Tibial artery (tissue), 4 donors: ENCODE data around the gene PRR3.

Experiments used
- DNase-seq, 2 donors: peaks; one replicate each; pipeline ENCODE4 v3.0.0-alpha.2; 2019
- H3K27ac ChIP-seq, 2 donors: fragments of 200-600 bp; sonication (generic) in 1 of 2; 1 replicate in 1 of 2; 2 replicates in 1 of 2; pipeline ENCODE4 v1.5.1; 2018 to 2019; ENCODE audit warnings: mild to moderate bottlenecking in 1 of 2
- H3K27me3 ChIP-seq, 2 donors: fragments of 200-600 bp; sonication (generic) in 1 of 2; one replicate each; pipeline versions ENCODE4 v1.5.1 to v1.6.0; 2016 to 2019
- H3K36me3 ChIP-seq, 3 donors: fragments of 200-600 bp; sonication (generic) in 2 of 3; one replicate each; pipeline ENCODE4 v1.5.1; 2016 to 2019; ENCODE audit warnings: mild to moderate bottlenecking in 2 of 3
- H3K4me1 ChIP-seq, 4 donors: fragments of 200-600 bp; sonication (generic) in 2 of 4; 1 replicate in 3 of 4; 2 replicates in 1 of 4; pipeline ENCODE4 v1.5.1; 2016 to 2019
- H3K4me3 ChIP-seq, 2 donors: fragments of 200-600 bp; sonication (generic) in 1 of 2; 1 replicate in 1 of 2; 2 replicates in 1 of 2; pipeline ENCODE4 v1.5.1; 2018 to 2019; ENCODE audit warnings: mild to moderate bottlenecking in 2 of 2
- H3K9me3 ChIP-seq, 3 donors: fragments of 200-600 bp; sonication (generic) in 1 of 3; one replicate each; pipeline ENCODE4 v1.5.1; 2016 to 2019
- intact Hi-C: fragments of 100-400 bp; cut with DNase I; formaldehyde crosslinking; loops from one replicate; pipeline ENCODE4 v1.15.0; 2023; ENCODE audit warnings: low total_unique reads
- TF ChIP-seq, protein P1 (sequence below), 2 experiments: fragments of 200-600 bp in 1 of 2; fragments of 450-650 bp in 1 of 2; IDR thresholded peaks; one replicate each; pipeline ENCODE4 v1.5.1; 2017 to 2019; ENCODE audit warnings: antibody characterized with exemption in 2 of 2, mild to moderate bottlenecking in 1 of 2, moderate library complexity in 1 of 2

Gene PRR3

DNA sequence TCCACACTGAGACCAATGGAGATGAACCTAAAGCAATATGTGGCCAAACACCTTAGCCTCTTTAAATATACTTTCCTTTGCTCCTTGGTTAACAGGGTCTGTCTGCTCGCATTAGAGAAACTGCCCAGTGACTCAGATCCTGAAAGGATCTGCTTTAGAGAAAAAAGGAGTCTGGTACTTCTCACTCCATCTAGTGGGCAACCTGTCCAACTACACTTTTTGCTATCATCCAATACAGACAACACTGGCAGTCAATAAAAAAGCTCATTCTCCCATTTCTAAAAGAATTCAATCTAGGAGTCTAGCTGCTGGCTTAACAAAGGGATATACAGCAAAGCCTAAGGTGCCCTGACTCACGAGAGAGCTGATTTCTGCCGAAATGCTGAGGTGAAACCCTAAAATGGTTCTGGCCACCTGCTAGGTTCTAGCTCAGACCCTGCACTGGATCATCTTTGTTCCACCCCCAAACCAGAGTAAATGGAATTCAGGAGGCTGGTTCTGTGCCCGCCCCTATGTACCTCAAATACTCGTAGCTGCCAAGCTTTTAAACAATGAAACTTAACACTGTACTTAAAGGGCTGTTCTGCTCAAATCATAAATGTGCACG lies 12.3 kb upstream of the PRR3 start:
- Histone ChIP-seq H3K36me3 (peaks cover 23 to 46% (median 40%) of the 10 kb centered on the region in 3 donors), H3K27me3 (no peaks in the 10 kb centered on the region), H3K27ac (no peak overlapping the region), H3K9me3 (no peaks in the 10 kb centered on the region), H3K4me3 (no peak overlapping the region), H3K4me1 (peaks cover 0 to 6% (median 2%) of the 10 kb centered on the region in 4 donors)
- TF ChIP-seq, protein P1, sequence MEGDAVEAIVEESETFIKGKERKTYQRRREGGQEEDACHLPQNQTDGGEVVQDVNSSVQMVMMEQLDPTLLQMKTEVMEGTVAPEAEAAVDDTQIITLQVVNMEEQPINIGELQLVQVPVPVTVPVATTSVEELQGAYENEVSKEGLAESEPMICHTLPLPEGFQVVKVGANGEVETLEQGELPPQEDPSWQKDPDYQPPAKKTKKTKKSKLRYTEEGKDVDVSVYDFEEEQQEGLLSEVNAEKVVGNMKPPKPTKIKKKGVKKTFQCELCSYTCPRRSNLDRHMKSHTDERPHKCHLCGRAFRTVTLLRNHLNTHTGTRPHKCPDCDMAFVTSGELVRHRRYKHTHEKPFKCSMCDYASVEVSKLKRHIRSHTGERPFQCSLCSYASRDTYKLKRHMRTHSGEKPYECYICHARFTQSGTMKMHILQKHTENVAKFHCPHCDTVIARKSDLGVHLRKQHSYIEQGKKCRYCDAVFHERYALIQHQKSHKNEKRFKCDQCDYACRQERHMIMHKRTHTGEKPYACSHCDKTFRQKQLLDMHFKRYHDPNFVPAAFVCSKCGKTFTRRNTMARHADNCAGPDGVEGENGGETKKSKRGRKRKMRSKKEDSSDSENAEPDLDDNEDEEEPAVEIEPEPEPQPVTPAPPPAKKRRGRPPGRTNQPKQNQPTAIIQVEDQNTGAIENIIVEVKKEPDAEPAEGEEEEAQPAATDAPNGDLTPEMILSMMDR (IDR thresholded peaks at IDR 0.05) = peak; percentile 74 to 83
- intact Hi-C loops = loop anchor here (5.0 kb wide), 2 partner anchors 53 to 62 kb away; no protein-coding TSS in a partner anchor
- DNase-seq = no peak

DNA sequence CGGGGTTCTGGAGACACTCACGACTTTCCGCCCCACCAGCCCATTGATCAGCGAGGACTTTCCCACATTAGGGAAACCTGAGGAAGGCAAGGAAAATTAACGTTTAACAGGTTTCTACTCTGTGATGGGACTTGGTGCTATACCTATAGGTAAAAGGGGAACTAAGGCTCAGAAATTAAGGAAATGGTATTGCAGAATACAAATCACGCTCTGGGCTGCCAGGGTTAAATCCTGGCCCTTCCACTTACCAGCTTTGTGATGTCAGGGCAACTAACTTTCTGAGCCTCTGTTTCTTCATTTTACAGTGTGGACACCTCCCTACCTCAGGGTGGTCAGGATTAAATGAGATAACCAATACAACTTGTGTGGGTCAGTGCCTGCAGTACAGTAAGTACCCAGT lies 9.6 kb upstream of the PRR3 start:
- Histone ChIP-seq H3K27ac (no peak overlapping the region), H3K36me3 (peaks cover 39 to 73% (median 65%) of the 10 kb centered on the region in 3 donors), H3K4me3 (no peak overlapping the region), H3K9me3 (no peaks in the 10 kb centered on the region), H3K27me3 (no peaks in the 10 kb centered on the region), H3K4me1 (no peaks in the 10 kb centered on the region)
- no peak for DNase-seq
- intact Hi-C loops = loop anchor here (5.0 kb wide), 1 partner anchor 50 kb away; no protein-coding TSS in a partner anchor
- TF ChIP-seq, protein P1 (IDR thresholded peaks at IDR 0.05) = no peak

DNA sequence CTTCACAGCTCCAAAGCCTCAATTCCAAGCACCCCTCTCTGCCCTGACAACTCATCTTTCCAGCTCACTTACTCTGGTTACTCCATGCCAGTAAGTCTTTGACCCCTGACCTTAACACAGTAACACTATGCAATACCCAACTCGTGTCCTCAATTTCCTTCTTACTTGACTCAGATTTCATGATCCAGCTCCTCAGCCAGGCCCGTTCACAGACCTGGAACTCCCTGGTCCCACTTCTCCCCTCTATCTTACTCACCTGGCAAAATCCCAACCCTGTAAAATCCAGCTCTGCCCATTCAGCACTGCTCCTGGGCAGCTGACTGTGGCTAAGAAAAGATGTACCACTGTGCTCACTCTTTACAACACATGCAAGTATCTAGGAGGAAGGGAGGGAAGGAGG lies 8.7 kb upstream of the PRR3 start:
- TF ChIP-seq, protein P1 (IDR thresholded peaks at IDR 0.05) = no peak
- intact Hi-C loops = loop anchor here (5.0 kb wide), 1 partner anchor 49 kb away; no protein-coding TSS in a partner anchor
- peaks cover 47 to 82% (median 74%) of the 10 kb centered on the region in 3 donors for H3K36me3 ChIP-seq
- no peak overlapping the region for H3K27ac ChIP-seq
- no peak for DNase-seq
- no peaks in the 10 kb centered on the region for H3K4me1 ChIP-seq
- H3K4me3 ChIP-seq = no peak overlapping the region
- H3K9me3 ChIP-seq = no peaks in the 10 kb centered on the region
- no peaks in the 10 kb centered on the region for H3K27me3 ChIP-seq

DNA sequence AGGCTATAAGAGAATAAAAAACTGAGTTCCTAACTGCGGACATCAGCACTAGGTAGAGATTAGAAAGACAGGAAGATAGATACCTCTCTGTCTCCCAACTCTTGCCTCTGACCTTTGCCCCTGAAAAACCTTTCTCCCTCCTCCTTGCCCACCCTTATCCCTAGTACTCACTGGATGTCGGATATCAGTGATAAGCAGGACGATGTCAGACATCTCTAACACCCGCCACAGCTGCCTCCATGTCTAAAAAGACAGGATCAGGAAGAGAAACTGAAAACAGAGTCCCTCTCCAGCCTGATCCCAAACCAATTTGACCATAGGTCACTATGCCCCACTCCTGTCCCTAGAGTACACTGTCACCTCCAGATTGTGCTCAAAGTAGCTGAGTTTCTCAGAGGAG lies 2.7 kb upstream of the PRR3 start:
- Histone ChIP-seq H3K36me3 (peaks cover 26 to 48% (median 42%) of the 10 kb centered on the region in 3 donors), H3K4me1 (peaks cover 0 to 28% (median 18%) of the 10 kb centered on the region in 4 donors), H3K27ac (peak overlapping the region in 1 of 2 donors; percentile 98), H3K9me3 (no peaks in the 10 kb centered on the region), H3K27me3 (no peaks in the 10 kb centered on the region), H3K4me3 (no peak overlapping the region)
- intact Hi-C loops = no loop called here
- DNase-seq = no peak
- TF ChIP-seq, protein P1 (IDR thresholded peaks at IDR 0.05) = no peak

DNA sequence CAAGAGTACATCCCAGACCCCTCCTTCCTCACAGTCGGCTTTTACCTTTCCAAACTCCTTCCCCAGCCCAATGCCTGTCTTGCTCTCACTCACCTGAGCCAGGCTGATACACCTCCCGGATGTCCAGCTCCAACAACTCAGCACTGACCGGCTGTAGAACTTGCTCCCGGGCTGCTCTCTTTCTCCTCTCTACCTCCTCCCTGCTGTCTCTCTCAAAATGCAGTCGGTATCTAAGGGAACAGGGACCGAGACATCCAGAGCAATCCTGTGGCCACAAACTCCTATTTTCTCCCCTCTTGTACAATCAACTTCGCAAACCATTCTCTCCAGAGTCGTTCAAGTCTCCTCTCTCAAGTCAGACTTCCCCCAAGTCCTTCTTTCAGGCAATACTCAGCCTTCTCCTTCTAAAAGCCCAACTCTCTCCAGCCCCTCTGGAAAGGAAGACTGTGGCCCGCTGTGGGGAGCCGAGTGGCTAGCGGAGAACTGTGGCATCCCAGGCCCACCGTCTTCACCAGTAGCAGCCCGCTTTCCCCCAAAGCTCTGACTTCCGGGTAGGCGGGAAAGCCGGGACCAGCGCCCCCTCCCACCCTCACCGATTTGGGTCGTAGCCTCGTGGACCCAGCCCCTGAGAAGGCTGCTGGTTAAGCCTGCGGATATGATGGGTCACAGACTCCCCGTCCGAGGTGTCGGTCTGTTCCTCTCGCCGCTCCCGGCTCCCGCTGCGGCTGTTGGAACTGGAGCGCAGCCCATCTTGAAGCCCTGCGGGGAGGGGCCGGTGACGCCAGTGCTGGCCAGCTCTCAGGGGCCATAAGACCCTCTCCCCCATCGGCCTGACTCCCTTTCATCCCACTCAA lies 1.9 kb upstream of the PRR3 start:
- Histone ChIP-seq H3K27ac (peak overlapping the region; percentile 98 to 100), H3K4me1 (peaks cover 0 to 28% (median 18%) of the 10 kb centered on the region in 4 donors), H3K27me3 (no peaks in the 10 kb centered on the region), H3K9me3 (no peaks in the 10 kb centered on the region), H3K36me3 (peaks cover 24 to 40% (median 38%) of the 10 kb centered on the region in 3 donors), H3K4me3 (peak overlapping the region; percentile 85)
- DNase-seq = peak; percentile 46 to 78
- intact Hi-C loops = loop anchor here (5.0 kb wide), 1 partner anchor 62 kb away; the partner anchor contains the start of genes MRPS18B and PPP1R10
- TF ChIP-seq, protein P1 (IDR thresholded peaks at IDR 0.05) = no peak
